CD4-positive, alpha-beta T cell treated with Interleukin-17A for 4 hours (primary cell): ENCODE data around the gene MBNL1.
"Not testable (repeated sequence)": the region's sequence is repeated elsewhere in the genome, so short reads cannot be mapped to it uniquely, and the experiment has no call there.

Source experiments
- DNase-seq: peaks from one replicate; pipeline ENCODE4 v3.0.0-alpha.2; 2020; ENCODE audit warnings: mixed read lengths

Gene MBNL1

GRCh38 chr3:152355744-152356665, 87.3 kb downstream of the MBNL1 start:
- no peak for DNase-seq

GRCh38 chr3:152356870-152357276, 88.1 kb downstream of the MBNL1 start:
- no peak for DNase-seq

GRCh38 chr3:152357587-152357986, 88.9 kb downstream of the MBNL1 start:
- DNase-seq: no peak

- no peak for DNase-seq
These were observed 90.9 kb downstream of the MBNL1 start for GRCh38 chr3:152359385-152360248.

GRCh38 chr3:152360302-152360701, 91.6 kb downstream of the MBNL1 start:
- no peak for DNase-seq

GRCh38 chr3:152360966-152361365, 92.2 kb downstream of the MBNL1 start:
- DNase-seq: no peak

GRCh38 chr3:152362086-152362485, 93.4 kb downstream of the MBNL1 start:
- DNase-seq: no peak

GRCh38 chr3:152364237-152364636, 95.5 kb downstream of the MBNL1 start:
- no peak for DNase-seq

GRCh38 chr3:152365126-152365525, 96.4 kb downstream of the MBNL1 start:
- DNase-seq: no peak

GRCh38 chr3:152365766-152366593, 97.3 kb downstream of the MBNL1 start:
- no peak for DNase-seq

- DNase-seq: not testable (repeated sequence)
These were observed 98.5 kb downstream of the MBNL1 start for GRCh38 chr3:152367192-152367591.

GRCh38 chr3:152372633-152373032, 103.9 kb downstream of the MBNL1 start:
- DNase-seq: not testable (repeated sequence)

- no peak for DNase-seq
These were observed 104.7 kb downstream of the MBNL1 start for GRCh38 chr3:152373379-152373778.

- DNase-seq: no peak
These were observed 105.7 kb downstream of the MBNL1 start for GRCh38 chr3:152374262-152374990.

GRCh38 chr3:152375546-152375945, 106.8 kb downstream of the MBNL1 start:
- DNase-seq: no peak

- no peak for DNase-seq
These were observed 107.8 kb downstream of the MBNL1 start for GRCh38 chr3:152376351-152377183.

GRCh38 chr3:152377184-152377570, 108.4 kb downstream of the MBNL1 start:
- no peak for DNase-seq

- DNase-seq: no peak
These were observed 110.8 kb downstream of the MBNL1 start for GRCh38 chr3:152379415-152380042.

GRCh38 chr3:152380043-152380442, 111.3 kb downstream of the MBNL1 start:
- no peak for DNase-seq

GRCh38 chr3:152381881-152382295, 113.2 kb downstream of the MBNL1 start:
- no peak for DNase-seq
